ENCODE measurements around the gene SYCP2.

DNA sequence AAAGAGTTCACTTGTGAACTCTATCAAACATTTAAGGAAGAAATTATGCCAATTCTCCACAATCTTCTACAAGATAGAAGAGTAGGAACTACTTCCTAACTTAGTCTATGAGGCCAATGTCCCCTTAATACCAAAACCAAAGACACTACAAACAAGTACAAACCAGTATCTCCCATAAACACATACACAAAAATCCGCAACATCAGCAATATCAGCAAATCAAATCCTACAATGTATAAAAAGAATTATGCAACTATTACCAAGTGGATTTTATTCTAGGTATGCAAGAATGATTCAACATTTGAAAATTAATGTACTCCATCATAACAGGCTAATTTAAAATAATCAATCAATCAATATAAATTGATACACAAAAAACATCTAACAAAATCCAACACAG lies 45.4 kb downstream of the SYCP2 start:
- TF ChIP-seq NFRKB (IDR thresholded peaks at IDR 0.05) (no peak), ELF4 (IDR thresholded peaks at IDR 0.05) (no peak)
- TF ChIP-seq, protein P1, sequence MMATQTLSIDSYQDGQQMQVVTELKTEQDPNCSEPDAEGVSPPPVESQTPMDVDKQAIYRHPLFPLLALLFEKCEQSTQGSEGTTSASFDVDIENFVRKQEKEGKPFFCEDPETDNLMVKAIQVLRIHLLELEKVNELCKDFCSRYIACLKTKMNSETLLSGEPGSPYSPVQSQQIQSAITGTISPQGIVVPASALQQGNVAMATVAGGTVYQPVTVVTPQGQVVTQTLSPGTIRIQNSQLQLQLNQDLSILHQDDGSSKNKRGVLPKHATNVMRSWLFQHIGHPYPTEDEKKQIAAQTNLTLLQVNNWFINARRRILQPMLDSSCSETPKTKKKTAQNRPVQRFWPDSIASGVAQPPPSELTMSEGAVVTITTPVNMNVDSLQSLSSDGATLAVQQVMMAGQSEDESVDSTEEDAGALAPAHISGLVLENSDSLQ (IDR thresholded peaks at IDR 0.05), result no peak

All from HEK293T (cell line).